Measurements from ENCODE around the gene ACP5.

DNA sequence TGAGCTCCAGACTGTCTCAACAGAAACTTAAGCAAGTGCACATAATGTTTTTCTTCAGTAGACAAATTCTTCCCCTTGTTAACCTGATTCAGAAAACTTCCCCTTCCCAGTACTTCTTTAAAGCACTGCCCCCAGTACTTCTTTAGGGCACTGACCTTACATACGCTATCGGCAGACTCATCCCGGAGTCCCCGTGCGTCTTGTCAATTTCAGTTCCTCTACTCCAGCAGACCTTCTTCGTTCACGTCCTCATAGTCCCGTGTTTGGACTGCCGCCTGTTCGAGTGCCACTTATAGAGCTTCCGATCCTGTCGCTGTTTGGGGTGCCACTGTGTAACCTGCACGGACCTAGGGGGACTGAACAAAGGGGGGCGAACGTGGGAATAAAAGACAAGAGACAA is 48.8 kb upstream of the ACP5 start:
- TF ChIP-seq, protein P1, sequence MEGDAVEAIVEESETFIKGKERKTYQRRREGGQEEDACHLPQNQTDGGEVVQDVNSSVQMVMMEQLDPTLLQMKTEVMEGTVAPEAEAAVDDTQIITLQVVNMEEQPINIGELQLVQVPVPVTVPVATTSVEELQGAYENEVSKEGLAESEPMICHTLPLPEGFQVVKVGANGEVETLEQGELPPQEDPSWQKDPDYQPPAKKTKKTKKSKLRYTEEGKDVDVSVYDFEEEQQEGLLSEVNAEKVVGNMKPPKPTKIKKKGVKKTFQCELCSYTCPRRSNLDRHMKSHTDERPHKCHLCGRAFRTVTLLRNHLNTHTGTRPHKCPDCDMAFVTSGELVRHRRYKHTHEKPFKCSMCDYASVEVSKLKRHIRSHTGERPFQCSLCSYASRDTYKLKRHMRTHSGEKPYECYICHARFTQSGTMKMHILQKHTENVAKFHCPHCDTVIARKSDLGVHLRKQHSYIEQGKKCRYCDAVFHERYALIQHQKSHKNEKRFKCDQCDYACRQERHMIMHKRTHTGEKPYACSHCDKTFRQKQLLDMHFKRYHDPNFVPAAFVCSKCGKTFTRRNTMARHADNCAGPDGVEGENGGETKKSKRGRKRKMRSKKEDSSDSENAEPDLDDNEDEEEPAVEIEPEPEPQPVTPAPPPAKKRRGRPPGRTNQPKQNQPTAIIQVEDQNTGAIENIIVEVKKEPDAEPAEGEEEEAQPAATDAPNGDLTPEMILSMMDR (conservative IDR thresholded peaks at IDR 0.05): no peak
- TF ChIP-seq EZH2 (IDR thresholded peaks at IDR 0.05; ENCODE audit: low read depth): no peak

All from PC-9 (cell line).